Caco-2 (cell line): ENCODE measurements around the gene KPNA6. TPM values are rescaled to one million over a fixed set of nuclear protein-coding genes. Genes with fewer than 3 reads are reported as not detected.

Experiments used
- BruUV-seq: library from RNA; stranded (reverse); fragments of 400-500 nt; replicated peaks from 2 replicates; lab custom pipeline; 2021; lab: Mats Ljungman, UMichigan
- CTCF ChIA-PET: fragments of 300-600 bp; sonication (Branson Sonifier 250); formaldehyde crosslinking; loops from one replicate; lab custom pipeline; 2022; ENCODE audit warnings: antibody characterized with exemption; lab: Charles Lee
- POLR2A ChIA-PET: fragments of 300-600 bp; sonication (Branson Sonifier 250); formaldehyde crosslinking; loops from one replicate; lab custom pipeline; 2022; ENCODE audit warnings: antibody characterized with exemption; lab: Charles Lee
- DNase-seq, 2 experiments: peaks; one replicate each; pipeline versions ENCODE4 v3.0.0 to v3.0.0-alpha.2; 2020 to 2022
- H3K27me3 ChIP-seq: replicated peaks from 2 replicates; pipeline ENCODE4 v1.6.0; 2011; ENCODE audit warnings: low read length; ENCODE audit not compliant: control insufficient read depth, insufficient read depth
- H3K36me3 ChIP-seq: 2 replicates; pipeline ENCODE4 v1.5.1; 2011; ENCODE audit warnings: low read length; ENCODE audit not compliant: control insufficient read depth, insufficient read depth
- H3K4me1 ChIP-seq: fragments of 250-450 bp; sonication (Bioruptor Pico); 2 replicates; pipeline ENCODE4 v1.5.1; 2020; ENCODE audit warnings: mild to moderate bottlenecking
- H3K4me3 ChIP-seq: 2 replicates; pipeline ENCODE4 v1.5.1; 2011; ENCODE audit warnings: low read depth, mild to moderate bottlenecking, control low read depth, low read length
- H3K9me3 ChIP-seq: fragments of 250-450 bp; sonication (Bioruptor Pico); 2 replicates; pipeline ENCODE4 v1.5.1; 2020; ENCODE audit warnings: mild to moderate bottlenecking, moderate library complexity
- H3K27ac Mint-ChIP-seq: one replicate; pipeline ENCODE4 v1.8.0; 2022; ENCODE audit warnings: mixed read lengths; ENCODE audit not compliant: unreplicated experiment
- H3K27me3 Mint-ChIP-seq: one replicate; pipeline ENCODE4 v1.8.0; 2022; ENCODE audit warnings: mixed read lengths; ENCODE audit not compliant: insufficient read depth, unreplicated experiment
- H3K36me3 Mint-ChIP-seq: one replicate; pipeline ENCODE4 v1.8.0; 2022; ENCODE audit warnings: mild to moderate bottlenecking, mixed read lengths; ENCODE audit not compliant: insufficient read depth, unreplicated experiment
- H3K4me1 Mint-ChIP-seq: one replicate; pipeline ENCODE4 v1.8.0; 2022; ENCODE audit warnings: low read depth, mixed read lengths; ENCODE audit not compliant: unreplicated experiment
- H3K4me3 Mint-ChIP-seq: one replicate; pipeline ENCODE4 v1.8.0; 2022; ENCODE audit warnings: mild to moderate bottlenecking, moderate library complexity, mixed read lengths; ENCODE audit not compliant: unreplicated experiment
- H3K9me3 Mint-ChIP-seq: one replicate; pipeline ENCODE4 v1.8.0; 2022; ENCODE audit warnings: mixed read lengths; ENCODE audit not compliant: unreplicated experiment
- CTCF ChIP-seq, 2 experiments: fragments of 200-600 bp in 1 of 2; IDR thresholded peaks; 1 replicate in 1 of 2; 2 replicates in 1 of 2; pipeline versions ENCODE4 v1.5.1 to v1.8.0; 2011 to 2022; ENCODE audit warnings: antibody characterized with exemption in 1 of 2, control low read depth in 1 of 2, inconsistent platforms in 1 of 2, low read depth in 1 of 2, low read length in 1 of 2, mild to moderate bottlenecking in 1 of 2, moderate library complexity in 1 of 2; ENCODE audit not compliant: insufficient read depth in 1 of 2, severe bottlenecking in 1 of 2, unreplicated experiment in 1 of 2
- intact Hi-C: fragments of 100-400 bp; cut with micrococcal nuclease; formaldehyde crosslinking; loops from one replicate; pipeline ENCODE4 v1.10.0; 2022; ENCODE audit not compliant: unreplicated experiment
- total RNA-seq: library from RNA; stranded (reverse); gene quantifications from 2 replicates; pipeline ENCODE4 v1.2.3, GENCODE V29; 2022

Gene KPNA6
- total RNA-seq, 1 experiment from 2014 or later, result 52.8 TPM

- DNase-seq, result no peak
- Histone ChIP-seq H3K4me3 (no peak overlapping the region), H3K9me3 (no peaks in the 10 kb centered on the region), H3K27me3 (no peaks in the 10 kb centered on the region), H3K36me3 (no peaks in the 10 kb centered on the region), H3K4me1 (peaks cover 14% of the 10 kb centered on the region)
- no peak overlapping the region for H3K4me3 Mint-ChIP-seq
- peaks cover 5% of the 10 kb centered on the region for H3K36me3 Mint-ChIP-seq
- intact Hi-C loops, result no loop called here
- TF ChIP-seq CTCF (IDR thresholded peaks at IDR 0.05; ENCODE audit: insufficient read depth in 1 of 2, low read depth in 1 of 2, low read length in 1 of 2, severe bottlenecking in 1 of 2, unreplicated experiment in 1 of 2), result no peak
- CTCF ChIA-PET, result no interaction called here
- H3K27me3 Mint-ChIP-seq, result no peaks in the 10 kb centered on the region
- H3K9me3 Mint-ChIP-seq, result no peaks in the 10 kb centered on the region
- H3K4me1 Mint-ChIP-seq, result peaks cover 10% of the 10 kb centered on the region
- POLR2A ChIA-PET, result no interaction called here
- no peak overlapping the region for H3K27ac Mint-ChIP-seq
- BruUV-seq, result TSS peak; percentile 29
These were observed 1.1 kb upstream of the KPNA6 start for GRCh38 chr1:32106663-32107275.

GRCh38 chr1:32111040-32111623 lies 3.3 kb downstream of the KPNA6 start:
- intact Hi-C loops, result no loop called here
- no TSS peak for BruUV-seq

GRCh38 chr1:32111789-32112188 lies 3.9 kb downstream of the KPNA6 start:
- Histone ChIP-seq H3K4me1 (no peaks in the 10 kb centered on the region), H3K36me3 (no peaks in the 10 kb centered on the region), H3K4me3 (no peak overlapping the region), H3K27me3 (no peaks in the 10 kb centered on the region), H3K9me3 (no peaks in the 10 kb centered on the region)
- Mint-ChIP-seq H3K27ac (no peak overlapping the region), H3K4me3 (no peak overlapping the region), H3K36me3 (peaks cover 3% of the 10 kb centered on the region), H3K4me1 (no peaks in the 10 kb centered on the region), H3K27me3 (no peaks in the 10 kb centered on the region), H3K9me3 (no peaks in the 10 kb centered on the region)
- no peak for DNase-seq
- POLR2A ChIA-PET, result no interaction called here
- intact Hi-C loops, result no loop called here
- BruUV-seq, result no TSS peak
- TF ChIP-seq CTCF (IDR thresholded peaks at IDR 0.05; ENCODE audit: insufficient read depth in 1 of 2, low read depth in 1 of 2, low read length in 1 of 2, severe bottlenecking in 1 of 2, unreplicated experiment in 1 of 2), result no peak
- CTCF ChIA-PET, result no interaction called here

More at GRCh38 chr1:32111040-32111623, 3.3 kb downstream of the KPNA6 start:
- POLR2A ChIA-PET, result no interaction called here
- Mint-ChIP-seq H3K27ac (no peak overlapping the region), H3K27me3 (no peaks in the 10 kb centered on the region), H3K4me3 (no peak overlapping the region), H3K9me3 (no peaks in the 10 kb centered on the region), H3K4me1 (no peaks in the 10 kb centered on the region), H3K36me3 (peaks cover 5% of the 10 kb centered on the region)
- H3K9me3 ChIP-seq, result no peaks in the 10 kb centered on the region
- no peaks in the 10 kb centered on the region for H3K27me3 ChIP-seq
- H3K36me3 ChIP-seq, result no peaks in the 10 kb centered on the region
- no peak overlapping the region for H3K4me3 ChIP-seq
- DNase-seq, result no peak
- no peak for TF ChIP-seq CTCF (IDR thresholded peaks at IDR 0.05; ENCODE audit: insufficient read depth in 1 of 2, low read depth in 1 of 2, low read length in 1 of 2, severe bottlenecking in 1 of 2, unreplicated experiment in 1 of 2)
- no peaks in the 10 kb centered on the region for H3K4me1 ChIP-seq
- CTCF ChIA-PET, result no interaction called here
